GM19099 (cell line): ENCODE data around the gene ISM2.

Experiments used
- POLR2A ChIP-seq: IDR thresholded peaks from 3 replicates; pipeline ENCODE4 v1.6.1; 2011; ENCODE audit warnings: low read depth; ENCODE audit not compliant: insufficient read length; ENCODE audit errors: extremely low read depth

The ISM2 gene

DNA sequence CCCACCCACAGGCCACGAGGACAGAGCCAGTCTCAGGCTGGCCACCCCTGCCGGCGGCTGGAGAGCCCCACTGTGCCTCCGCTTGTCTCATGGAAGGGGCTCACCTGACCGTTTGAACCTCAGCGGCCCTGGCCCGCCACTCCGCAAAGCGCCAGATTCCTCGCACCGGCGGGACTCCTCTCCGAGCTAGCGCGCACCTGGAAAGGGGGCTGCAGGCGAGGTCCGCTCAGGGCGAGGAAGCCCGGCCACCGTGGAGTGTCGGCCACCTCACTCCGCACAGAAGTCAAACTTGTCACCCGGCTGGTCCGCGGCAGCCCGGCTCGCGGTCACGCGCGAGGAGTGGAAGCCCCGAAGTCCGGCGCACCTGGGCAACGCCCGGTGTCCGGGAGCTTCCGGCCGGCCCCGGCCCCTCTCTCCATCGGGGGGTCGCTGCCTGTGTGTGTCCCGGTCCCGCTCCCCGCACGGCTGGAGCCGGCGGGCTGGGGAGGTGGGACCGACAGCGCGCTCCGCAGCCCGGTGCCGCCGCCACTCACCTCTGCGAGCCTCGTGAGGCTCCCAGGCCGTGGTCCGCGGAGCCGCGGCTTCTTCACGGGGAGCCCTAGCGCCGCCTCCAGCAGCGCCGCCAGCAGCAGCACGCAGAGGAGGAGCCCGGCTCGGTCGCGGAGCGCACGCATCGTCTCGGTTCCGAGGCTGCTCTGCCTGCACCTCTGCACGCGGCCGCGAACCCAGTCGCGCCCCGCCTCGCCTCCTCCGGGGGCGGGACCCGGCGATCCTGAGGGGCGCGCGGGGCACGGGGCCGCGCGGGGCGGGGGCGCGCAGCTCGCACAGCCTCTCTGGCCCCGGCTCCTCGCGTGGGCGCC, at the start of gene ISM2:
ISM2 (minus strand) TSS at position 697 of the 860 bp plus-strand sequence; CDS start at position 674, 23 bp downstream.
- TF ChIP-seq POLR2A: no peak

DNA sequence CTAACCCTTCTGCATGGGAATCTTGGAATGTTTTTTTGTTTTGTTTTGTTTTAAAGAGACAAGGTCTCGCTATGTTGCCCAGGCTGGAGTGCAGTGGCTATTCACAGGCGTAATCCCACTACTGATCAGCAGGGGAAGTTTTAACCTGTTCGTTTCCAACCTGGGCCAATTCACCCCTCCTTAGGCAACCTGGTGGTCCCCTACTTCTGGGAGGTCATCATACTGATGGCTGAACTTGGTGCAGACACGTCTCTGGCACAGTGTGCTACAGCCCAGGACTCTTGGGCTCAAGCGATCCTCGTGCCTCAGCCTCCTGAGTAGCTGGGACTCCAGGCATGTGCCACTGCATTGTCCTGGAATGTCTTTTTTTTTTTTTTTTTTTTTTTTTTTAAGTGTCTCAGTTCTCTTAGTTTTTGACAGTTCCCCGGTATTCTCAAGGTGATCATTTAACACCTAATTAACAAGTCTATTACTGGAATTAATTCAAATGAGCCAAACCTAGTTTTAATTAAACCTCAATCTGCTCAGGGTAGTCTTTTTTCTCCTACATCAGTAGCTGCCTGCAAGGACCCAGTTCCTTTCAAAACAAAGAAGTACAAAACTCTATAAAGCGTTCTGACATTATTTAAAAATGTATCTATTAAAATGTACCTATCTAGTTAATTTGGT, 49.0 kb upstream of the ISM2 start:
- no peak for TF ChIP-seq POLR2A

GRCh38 chr14:77544571-77544970, 46.0 kb upstream of the ISM2 start:
- no peak for TF ChIP-seq POLR2A

DNA sequence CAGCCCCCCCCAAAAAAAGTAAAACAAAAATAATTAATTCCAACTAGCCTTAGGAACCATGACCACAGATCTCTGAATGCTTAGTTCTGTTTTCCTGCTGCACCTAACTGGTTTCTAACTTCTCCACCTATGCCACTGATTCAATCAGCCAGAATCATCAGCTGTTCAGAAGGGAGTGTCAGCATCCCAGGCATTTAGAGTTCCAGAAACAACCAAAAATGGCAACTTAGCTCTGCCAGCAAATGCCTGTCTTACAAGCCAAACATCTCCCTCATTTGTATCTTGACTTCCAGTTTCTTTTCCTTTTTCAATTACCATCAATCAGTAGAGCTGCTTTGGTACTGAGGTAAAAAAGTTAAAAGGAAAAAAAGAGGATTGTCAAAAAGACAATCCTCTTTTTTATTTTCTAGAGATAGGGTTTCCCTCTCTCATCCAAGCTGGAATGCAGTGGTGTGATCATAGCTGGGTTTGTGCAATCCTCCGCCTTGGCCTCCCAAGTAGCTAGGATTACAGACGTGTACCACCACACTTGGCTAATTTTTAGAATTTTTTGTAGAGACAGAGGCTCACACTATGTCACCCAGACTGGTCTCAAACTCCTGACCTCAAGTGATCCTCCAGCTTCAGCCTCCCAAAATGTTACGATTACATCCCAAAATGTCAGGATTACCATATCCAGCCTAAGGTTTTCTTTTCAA, 45.2 kb upstream of the ISM2 start:
- no peak for TF ChIP-seq POLR2A

DNA sequence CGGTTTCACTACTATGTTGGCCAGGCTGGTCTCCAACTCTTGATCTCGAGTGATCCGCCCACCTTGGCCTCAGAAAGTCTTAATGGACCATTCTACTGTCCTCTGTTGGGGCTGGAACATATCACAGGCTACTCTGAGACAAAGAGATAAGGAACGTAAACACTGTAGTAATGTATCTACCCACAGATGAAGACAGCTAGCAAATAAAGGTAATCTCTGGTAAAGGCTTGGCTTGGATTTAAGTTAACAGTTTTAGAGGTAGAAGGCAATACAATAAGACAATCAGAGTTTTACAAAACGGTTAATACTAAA, 44.6 kb upstream of the ISM2 start:
- no peak for TF ChIP-seq POLR2A

- TF ChIP-seq POLR2A: no peak
These were observed 44.0 kb upstream of the ISM2 start for GRCh38 chr14:77542421-77543239.

- no peak for TF ChIP-seq POLR2A
These were observed 43.3 kb upstream of the ISM2 start for GRCh38 chr14:77541905-77542304.

DNA sequence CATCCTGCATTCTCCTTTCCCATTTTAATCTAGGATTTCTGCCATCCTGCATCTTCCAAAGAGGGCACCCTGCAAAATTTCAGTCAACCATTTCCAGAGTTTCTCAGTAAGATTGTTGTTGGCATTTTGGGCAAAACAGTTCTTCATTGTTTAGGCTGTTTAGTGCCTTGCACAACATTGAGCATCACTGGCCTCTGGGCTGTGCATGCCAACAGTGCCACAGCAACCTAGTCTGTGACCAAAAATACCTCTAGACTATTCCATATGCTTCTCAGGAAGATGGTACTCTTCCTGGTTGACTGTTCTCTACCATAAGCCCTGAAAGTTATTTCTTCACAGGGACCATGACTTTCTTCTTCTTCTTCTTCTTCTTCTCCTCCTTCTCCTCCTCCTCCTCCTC, 32.5 kb upstream of the ISM2 start:
- TF ChIP-seq POLR2A: no peak

- TF ChIP-seq POLR2A: no peak
These were observed 31.3 kb upstream of the ISM2 start for GRCh38 chr14:77529963-77530362.

DNA sequence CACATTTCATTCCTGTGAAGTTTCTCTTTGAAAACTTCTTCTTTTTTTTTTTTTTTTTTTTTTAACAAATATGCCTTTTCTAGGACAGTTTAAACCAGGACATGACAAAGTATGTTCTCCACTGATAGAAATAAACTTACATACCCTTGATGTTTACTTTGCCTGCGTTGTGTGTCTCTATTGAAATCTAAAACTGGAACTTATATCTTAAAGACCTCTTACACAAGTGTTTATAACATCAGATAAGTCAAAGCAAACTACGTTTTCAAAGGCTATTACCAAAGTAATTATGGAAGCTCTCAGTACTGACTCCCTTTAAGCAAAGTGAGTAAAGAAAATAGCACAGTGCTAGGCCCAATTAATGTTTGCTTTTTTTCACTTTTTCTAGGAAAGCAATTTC, 30.6 kb upstream of the ISM2 start:
- TF ChIP-seq POLR2A: no peak

DNA sequence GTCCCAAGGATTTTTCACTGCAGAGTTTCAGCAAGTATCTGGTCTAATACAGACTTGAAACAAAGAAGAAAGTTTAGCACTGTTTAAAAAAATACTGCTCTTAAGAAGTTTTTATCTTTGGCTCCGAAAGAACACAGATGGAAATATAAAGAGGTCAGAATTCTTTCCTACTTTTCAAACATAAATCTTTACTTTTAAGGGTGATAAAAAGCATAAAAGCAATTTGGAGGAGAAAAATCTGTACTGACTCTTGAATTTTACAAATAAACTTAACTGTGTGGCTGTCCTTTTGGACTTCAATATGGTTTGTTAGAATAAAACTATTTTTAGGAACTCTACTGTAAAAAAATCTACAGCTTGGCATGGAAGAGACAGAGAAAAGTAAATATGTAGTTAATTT, 27.6 kb upstream of the ISM2 start:
- no peak for TF ChIP-seq POLR2A

DNA sequence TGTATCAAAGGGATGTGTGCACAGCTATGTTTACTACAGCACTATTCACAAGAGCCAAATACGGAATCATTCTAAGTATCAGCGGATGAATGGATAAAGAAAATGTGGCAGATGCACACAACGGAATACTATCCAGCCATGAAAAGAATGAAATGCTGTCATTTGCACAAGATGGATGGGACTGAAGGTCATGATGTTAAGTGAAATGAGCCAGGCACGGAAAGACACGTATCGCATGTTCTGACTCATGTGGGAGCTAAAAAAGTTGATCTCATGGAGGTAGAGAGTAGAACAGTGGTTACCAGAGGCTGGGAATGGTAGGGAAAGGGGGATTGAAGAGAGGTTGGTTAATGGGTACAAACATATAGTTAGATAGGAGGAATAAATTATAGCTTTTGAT, 25.9 kb upstream of the ISM2 start:
- TF ChIP-seq POLR2A: no peak

- no peak for TF ChIP-seq POLR2A
These were observed 24.5 kb upstream of the ISM2 start for GRCh38 chr14:77523109-77523508.

- TF ChIP-seq POLR2A: no peak
These were observed 21.9 kb upstream of the ISM2 start for GRCh38 chr14:77520555-77520954.

DNA sequence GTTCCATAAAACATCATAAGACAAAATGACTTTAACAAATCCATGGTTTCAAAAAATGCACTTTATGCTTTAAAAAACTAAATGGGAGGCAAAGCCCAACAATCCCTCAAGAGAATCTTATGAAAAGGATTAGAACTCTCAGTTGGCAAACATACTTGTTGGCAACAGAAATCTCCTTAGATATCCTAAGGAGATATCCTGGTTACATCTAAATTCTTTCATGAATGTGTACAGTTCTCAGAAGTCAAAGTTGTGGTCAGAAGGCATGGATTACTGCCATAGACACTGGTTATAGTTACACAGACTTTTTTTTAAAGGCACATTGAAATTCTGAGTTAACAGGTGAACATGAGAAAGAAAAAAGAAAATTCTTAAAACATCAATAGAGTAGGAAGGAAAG, 17.5 kb upstream of the ISM2 start:
- no peak for TF ChIP-seq POLR2A

- TF ChIP-seq POLR2A: no peak
These were observed 13.0 kb upstream of the ISM2 start for GRCh38 chr14:77511486-77512162.
